ENCODE measurements around the gene CARD16.

Gene CARD16

GRCh38 chr11:104992781-104993180, 52.4 kb downstream of the CARD16 start:
- DNase-seq (ENCODE audit: low spot score) = no peak

- no peak for DNase-seq (ENCODE audit: low spot score)
Observed at GRCh38 chr11:104991994-104992393, 53.1 kb downstream of the CARD16 start.

Data from CD4-positive, alpha-beta T cell treated with Interleukin-15 for 4 hours (primary cell).